GM19240 (cell line): ENCODE results near the gene TSC2.
"Not testable (repeated sequence)": the region's sequence is repeated elsewhere in the genome, so short reads cannot be mapped to it uniquely, and the experiment has no call there.

Experiments
- DNase-seq: peaks from one replicate; pipeline ENCODE4 v3.0.0; 2011; ENCODE audit warnings: low spot score; ENCODE audit not compliant: insufficient read length

TSC2 gene

DNA sequence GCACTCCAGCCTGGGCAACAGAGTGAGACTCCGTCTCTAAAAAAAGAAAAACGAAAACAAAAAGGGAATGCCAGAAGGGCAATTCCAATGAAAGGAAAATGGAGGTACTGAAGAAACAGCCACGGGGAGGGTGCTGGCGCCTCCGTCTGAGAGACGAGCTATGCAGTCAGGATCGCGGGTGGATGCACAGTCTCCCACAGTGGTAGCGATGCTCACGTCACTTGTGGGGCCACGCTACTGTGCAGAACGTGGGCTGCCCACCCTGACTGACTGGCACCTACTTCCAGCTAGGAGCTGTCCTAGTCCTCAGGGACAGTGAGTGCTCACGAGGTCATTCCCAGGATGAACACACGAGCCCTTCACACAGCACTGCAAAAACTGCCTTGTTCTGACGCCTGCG, 53.8 kb downstream of the TSC2 start:
- DNase-seq: not testable (repeated sequence)

DNA sequence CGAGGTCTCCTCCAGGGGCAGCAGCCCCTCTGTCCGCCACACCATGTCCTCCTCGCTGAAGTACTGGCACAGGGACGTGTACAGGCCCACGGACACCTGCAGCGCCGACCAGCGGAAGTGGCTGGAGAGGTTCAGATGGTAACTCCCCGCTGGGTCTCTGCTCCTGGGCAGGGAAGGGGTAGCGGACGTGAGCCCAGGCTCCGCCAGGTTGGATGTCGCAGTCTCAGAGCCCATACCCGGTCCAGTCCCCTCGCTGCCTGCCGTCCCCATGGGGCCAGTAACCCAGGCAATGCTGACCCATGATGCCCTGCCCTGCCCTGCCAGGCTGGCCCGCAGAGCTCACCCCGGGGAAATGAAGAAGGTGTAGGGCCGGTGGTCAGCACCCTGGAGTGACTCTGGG, 54.7 kb downstream of the TSC2 start:
- no peak for DNase-seq

DNA sequence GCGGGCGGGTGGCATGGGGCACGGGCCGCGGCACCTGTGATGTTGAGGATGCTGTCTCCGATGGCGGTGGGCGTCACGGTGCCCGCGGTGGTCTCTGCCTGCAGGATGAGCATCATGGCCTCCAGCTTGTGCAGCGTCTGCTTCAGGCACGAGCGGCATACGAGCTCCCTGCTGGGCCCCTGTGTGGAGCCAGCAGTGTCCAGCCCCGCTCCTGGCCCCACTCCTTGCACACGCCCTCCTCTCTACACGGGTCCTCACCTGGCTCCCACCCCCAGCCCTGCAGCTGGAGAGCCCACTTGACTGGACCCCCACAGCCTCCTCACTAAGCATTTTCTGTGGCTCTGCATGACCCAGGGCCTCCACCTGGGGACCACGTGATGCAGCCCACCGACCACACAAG, 56.7 kb downstream of the TSC2 start:
- DNase-seq: not testable (repeated sequence)

DNA sequence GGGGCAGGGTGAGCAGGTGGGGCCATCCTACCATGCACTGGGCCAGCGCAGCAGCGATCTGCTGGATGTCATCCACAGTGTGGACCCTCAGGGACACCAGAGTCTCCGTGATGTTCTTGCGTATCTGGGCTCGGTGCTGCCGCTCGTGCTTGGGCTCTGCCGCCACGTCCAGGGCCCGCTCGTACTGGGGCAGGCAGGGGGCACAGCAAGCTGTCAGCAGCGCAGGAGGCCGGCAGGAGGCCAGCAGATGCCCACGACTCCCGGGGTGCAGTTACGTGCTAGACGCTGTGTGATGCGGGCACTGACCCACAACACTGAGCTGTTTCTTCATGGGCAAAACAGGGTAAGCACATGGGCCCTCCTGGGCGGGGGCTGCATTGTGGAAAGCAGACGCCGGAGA, 57.5 kb downstream of the TSC2 start:
- not testable (repeated sequence) for DNase-seq

DNA sequence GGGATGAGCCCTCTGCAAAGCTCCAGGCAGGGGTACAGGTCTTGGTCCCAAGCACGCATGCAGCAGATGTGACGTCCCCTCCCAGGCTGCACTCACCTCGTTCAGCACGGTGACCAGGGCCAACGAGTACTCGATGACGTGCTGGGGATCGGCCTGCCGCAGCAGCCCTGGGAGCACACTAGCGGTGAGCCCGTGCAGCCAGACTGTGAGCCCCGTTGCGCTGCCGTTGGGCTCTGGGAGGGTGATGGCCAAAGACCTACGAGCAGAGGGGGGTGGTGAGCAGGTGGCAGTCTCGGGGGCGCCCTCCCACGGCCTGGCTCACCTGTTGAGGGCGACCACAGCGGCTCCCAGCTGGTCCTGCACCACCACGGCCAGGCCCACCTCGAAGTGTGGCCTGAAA, 58.0 kb downstream of the TSC2 start:
- DNase-seq: not testable (repeated sequence)

DNA sequence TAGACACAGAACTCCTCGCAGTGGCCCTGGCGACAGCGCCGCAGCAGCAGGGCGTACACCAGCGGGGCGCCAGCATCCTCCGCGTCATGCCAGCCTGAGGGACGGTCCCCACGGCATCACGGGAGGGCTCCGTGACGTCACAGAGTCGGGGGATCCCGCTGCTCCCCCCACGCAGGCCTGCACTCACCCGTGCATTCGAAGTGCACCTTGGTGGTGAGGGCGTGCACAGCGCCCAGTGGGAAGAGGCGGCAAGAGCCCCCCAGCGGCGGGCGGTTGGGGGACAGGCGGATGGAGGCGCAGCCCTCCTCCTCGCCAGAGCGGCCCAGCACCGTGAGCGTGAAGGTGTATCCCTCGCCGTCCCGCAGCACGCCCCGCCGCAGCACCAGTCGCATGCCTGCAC, 58.4 kb downstream of the TSC2 start:
- not testable (repeated sequence) for DNase-seq

DNA sequence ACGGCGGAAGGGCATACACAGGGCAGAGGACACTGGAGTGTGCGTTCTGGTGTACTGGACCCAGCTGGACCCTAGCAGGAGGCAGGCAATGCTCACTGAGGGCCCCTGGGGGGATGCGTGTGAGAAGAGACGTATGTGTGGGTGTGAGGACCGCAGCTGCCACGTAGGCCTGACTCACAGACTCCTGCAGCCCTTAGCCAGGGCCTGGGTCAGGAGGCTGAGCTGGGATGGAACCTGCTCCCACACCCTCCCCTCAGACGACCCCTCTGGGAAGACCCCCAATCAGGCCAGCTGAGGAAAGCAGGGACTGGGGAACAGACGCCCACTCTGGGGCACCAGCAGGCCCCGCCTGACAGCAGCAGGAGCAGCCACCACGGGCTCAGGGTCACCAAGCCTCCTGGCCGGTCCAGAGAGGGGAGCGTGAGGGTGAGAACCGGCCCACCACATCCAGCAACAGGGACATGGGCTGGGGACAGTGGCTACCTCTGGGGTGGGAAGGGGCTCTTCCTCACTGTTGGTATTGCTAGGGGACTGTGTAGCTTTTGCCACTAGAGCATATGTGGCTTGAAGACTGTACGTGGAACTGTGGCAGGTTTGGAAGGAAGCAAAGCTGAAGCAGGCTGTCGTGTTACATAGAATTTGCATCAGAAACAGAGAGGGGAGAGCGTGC, 59.5 kb downstream of the TSC2 start:
- not testable (repeated sequence) for DNase-seq

DNA sequence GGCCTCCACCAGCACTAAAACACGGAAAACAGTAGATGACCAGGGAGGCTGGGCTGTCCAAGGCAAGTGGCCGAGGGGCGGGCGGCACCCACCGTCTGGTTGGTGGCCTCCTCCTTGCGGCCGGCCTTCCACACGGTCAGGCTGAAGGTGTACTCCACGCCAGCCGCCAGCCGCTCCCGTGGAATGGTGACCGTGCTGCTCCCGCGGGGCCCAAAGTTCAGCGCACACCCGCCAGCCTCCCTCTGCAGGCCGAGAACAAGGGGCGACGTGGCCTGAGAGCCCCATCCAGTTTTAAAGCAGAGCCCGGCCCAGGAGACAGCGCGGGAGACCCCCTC, 60.0 kb downstream of the TSC2 start:
- DNase-seq: not testable (repeated sequence)

DNA sequence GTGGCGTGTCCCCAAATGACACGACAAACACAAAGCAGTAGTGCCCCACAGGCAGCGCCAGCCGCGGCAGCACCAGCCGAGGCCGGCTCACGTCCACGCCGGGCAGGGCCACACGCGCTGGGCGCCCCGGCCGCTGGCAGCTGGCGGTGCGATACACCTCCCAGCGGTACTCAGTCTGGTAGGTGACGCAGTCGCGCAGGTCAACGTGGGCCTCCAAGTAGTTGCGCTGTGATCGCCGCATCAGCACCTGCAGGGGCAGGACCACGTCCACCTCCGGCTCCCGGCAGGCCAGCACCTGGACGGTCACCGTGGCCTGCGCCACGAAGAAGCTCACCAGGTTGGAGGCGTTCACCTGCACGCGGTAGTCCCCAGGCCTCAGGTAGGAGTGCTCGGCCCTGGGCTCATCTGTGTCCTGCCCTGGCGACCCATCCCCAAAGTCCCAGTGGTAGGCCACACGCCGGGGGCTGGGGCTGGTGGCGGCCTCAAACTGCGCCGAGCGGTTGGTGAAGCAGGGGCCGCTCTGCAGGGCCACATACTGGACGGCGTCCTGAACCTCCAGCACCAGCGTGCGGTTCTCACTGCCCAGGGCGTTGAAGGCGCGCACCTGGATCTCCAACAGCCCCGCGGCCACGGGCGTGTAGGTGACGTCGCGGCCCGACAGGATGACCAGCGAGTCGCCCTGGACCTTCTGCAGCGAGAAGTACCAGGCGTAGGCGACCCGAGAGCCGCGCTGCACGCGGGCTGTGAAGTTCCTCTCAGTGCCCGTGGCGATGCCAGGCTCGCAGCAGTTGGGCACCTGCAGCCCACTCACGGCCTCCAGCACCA, 60.9 kb downstream of the TSC2 start:
- not testable (repeated sequence) for DNase-seq

DNA sequence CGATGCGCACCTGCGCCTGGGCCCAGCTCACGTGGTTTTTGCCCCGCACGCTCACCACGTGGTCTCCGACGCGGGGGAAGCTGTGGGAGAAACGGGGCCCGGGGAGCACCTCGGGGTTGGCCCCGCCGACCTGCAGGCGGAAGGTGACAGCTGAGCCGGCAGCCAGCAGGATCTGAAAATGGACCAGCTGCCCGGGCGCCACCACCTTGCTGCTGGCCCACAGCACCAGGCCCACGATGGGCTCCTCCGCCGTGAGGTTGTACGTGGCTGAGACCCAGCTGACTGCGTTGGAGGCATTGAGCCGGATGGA, 61.4 kb downstream of the TSC2 start:
- not testable (repeated sequence) for DNase-seq

DNA sequence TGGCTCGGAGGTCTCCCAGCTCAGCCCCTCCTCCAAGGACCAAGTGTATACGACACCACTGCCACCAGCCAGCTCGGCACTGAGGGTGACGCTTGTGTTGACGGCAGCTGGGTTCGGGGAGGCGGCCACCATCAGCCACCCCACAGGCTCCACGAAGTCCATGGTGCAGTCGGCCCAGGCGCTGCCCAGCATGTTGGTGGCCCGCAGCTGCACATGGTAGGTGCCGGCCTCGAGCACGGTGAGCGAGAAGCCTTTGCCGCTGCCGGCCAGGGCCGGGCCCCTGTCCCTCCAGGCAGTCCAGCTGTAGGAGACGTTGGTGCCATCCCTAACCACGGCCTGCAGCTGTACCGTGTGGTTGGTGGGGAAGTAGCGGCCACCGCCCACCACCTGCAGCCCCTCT, 62.1 kb downstream of the TSC2 start:
- not testable (repeated sequence) for DNase-seq

DNA sequence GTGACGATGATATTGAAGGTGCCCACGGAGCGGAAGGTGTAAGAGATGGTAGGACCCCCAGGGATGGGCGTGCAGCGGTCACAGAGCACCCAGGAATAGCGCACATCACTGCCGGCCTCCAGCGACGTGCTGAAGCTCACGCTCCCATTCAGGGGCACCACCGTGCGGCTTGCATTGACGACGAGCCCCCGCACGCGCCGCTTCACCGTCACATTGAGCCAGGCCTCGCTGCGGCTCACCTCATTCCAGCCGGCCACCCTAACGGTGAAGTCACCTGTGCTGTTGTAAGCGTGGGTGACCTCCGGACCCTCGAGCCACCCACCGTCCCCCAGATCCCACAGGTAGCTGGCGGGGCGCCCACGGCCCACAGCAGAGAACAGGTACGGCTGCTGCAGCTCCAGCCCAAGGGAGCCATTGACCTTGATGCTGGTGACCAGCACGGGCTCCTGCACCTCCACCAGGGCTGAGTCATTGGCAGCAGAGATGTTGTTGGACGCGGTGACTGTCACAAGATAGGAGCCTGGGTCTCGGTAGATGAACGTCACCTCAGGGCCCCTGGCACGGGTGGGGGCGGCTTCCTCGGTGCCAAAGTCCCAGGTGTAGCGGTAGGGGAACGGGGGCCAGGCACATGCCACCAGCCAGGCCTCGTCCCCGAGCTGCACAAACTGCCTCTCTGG, 62.7 kb downstream of the TSC2 start:
- DNase-seq: not testable (repeated sequence)

DNA sequence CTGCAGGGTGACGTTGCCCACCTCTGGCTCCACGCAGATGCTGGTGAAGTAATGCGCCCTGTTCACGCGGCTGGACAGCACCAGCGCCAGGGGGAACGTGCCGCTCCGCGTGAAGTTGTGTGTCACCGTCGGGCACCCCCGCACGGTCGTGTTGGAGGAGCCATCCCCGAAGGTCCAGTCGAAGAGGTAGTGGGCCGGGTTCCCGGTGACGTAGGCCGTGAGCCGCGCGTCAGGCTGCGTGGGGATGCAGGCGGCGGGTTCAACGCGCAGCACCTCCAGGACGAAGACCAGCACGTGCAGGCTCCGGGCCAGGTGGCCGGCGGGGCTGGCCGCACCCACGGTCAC, 63.2 kb downstream of the TSC2 start:
- DNase-seq: not testable (repeated sequence)

DNA sequence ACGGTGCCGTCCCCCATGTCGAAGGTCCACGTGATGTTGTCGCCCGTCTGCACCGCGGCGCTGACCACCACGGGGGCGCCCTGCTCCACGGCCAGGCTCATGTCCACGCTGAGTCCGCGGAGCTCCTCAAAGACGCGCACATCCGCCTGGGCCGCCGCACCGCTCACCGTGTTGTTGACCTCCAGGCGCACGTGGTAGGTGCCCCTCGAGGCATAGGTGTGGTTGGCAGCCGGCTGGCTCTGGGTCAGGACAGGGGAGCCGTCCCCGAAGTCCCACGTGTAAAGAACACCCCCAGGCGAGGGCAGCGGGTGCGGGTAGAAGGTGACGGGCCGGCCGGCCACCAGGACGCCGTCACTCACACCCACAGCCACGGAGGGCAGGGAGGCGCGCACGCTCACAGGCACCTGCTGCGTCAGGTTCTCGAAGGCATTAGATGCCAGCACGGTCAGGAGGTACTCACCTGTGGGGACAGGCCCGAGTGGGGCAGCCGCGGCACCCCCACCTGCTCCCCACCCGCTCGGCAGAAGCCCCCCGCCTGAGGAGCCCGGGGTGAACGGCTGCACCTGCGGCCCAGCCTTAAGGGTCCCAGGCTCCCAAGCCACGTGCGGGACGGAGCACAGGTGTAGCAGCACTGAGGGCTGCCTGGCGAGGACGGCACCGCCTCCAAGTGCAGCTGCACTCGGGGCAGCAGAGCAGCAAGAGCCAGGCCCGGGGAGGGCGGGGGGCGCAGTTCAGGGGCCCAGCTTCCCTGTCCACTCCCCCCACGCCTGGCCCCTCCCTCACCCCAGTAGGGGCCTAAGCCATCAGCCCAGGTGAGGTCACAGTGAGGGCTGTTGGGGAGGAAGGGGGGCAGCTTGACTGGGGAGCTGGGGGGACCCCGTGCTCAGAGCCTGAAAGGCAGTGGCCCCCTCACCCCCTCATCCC, 63.9 kb downstream of the TSC2 start:
- DNase-seq: not testable (repeated sequence)

DNA sequence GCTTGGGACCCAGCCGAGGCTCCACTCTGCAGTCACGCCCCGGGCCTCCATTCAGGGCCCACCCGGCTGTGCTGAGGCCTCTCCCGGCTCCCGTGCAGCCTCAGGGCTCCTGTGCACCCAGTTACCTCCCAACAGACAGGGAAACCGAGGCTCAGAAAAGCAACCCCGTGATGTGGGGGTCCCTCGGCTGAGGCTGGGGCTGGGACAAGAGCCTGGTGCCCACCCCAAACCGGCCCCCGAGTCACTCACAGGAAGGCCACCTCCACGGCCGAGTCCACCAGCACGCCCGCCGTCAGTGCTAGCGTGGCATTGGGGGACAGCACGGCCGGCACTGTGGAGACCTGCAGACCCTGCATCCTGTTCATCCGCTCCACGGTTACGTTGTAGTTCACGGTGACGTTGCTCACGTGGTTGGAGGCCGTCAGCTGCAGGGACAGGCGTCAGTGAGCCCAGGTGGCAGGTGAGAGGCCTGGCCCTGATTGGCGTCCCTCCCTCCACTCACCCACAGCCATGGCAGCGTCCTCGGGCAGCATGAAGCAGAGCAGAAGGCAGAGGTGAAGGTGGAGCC, 64.8 kb downstream of the TSC2 start:
- DNase-seq: not testable (repeated sequence)

DNA sequence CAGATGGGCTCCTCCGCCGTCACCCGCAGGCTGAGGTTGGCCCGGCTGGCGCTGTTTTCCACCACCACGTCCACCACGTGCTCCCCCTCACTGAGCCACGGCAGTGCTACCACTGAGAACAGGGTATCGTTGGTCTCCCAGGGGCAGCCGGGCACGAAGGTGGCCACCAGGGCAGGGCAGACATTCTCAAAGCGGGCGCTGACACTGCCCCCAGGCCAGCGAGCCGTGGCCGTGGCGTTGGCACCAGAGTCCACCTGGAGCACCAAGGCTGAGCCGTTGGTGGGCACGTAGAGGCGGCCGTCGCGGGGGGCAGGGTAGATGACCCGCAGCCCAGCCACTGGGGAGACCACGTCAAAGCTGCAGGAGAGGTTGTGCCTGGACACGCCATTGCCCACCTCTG, 66.4 kb downstream of the TSC2 start:
- DNase-seq: not testable (repeated sequence)

DNA sequence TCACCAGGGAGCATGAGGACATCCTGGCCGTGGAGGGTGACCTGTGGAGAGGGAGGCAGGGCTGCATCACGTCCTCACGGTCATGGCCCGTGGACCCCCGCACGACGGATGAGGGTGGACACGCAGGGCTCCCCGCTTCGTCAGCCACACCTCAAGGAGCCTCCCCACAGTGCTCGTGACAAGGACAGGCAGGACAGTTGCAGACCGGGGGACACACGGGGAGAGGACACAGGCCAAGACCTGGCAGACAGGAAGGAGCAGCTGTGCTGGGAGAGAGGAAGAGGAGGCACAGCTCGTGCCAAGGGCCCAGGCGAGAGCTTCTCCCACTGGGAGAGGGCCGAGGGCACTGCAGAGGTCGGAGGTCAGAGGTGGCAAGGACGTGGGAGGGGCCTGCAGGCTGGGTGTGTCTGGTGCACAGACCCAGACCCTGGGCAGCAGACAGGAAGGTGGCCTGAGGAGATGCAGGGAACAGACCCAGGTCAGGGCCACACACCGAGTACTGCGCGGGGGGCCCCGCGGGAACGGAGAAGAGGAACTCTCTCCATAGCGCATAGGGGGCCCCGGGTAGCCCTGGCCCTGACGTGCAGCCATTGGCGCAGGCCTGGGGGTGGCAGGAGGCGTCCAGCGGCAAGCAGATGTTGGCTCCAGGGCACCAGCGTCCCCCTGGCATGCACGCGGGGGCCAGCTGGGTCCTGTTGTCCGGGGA, 67.3 kb downstream of the TSC2 start:
- not testable (repeated sequence) for DNase-seq

DNA sequence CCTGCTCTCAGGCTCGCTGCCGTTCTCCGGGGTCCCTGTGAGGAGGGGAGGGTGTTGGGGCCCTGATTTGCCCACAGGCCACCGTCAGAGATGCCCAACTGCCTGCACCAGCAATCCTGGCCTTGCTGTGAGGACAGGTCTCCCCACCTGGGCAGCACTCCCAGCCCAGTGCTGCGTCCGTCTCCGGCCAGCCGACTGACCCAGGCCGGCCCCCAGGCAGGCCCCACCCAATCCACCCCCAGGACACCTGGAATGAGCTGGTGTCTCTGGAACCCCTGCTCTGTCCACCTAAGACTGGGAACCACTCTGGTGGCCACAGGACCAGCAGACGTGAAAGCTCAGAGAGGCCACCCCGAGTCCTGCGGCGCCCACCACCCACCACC, 67.8 kb downstream of the TSC2 start:
- DNase-seq: no peak

DNA sequence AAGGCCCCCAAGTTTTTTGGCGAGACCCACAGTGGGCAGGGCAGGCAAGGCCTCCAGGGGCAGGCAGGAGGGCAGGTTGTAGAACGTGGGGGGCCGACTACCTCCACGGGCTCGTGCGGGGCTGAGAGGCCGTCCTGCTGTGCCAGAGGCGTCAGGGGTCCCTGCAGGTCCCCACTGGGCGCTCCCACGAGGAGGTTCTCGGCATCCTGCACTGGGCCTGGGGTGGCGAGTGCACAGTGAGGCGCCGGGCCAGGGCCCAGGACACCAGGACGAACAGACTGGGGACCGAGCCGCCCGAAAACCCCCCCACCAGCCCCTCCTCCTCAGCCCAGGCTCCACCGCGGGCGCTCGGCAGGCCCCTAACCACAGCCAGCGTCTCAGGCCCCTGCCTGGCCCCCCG, 68.6 kb downstream of the TSC2 start:
- DNase-seq: not testable (repeated sequence)

DNA sequence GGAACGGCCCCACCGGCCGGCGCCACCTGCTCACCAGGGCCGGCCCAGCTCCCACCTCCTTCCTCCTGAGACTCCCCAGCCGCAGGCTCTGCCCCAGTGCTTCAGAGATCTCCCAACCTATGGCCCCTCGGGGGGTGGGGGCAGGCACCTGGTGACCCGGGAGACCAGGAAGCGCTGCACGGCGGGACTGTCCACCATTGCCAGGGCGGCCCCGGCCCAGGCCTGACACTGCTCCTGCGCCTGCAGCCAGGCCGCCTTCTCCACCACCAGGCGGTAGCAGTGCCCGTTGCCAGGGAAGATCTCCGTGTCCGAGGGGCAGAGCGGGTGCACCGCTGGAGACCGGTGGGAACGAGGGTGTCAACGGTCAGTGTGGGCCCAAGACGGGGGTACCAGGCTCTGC, 69.6 kb downstream of the TSC2 start:
- not testable (repeated sequence) for DNase-seq
